Adipose tissue (tissue), 3 donors: ENCODE measurements around the gene RSU1. TPM values are rescaled to one million over a fixed set of nuclear protein-coding genes. Genes with fewer than 3 reads are reported as not detected.

Source experiments
- H3K27ac ChIP-seq: one replicate; pipeline ENCODE4 v1.5.1; 2013; ENCODE audit warnings: low read depth, low read length
- WGBS, 3 donors: extraction: QIAGEN DNeasy Blood & Tissue Kit; methylation state at CpG; one replicate each; pipeline ENCODE4 v1.1.7; 2013; 5-methylcytosine and 5-hydroxymethylcytosine counted together
- polyA plus RNA-seq, 3 donors: library from polyadenylated mRNA; stranded (reverse); fragments of 200-250 nt; gene quantifications; one replicate each; pipeline ENCODE4 v1.2.3, GENCODE V29; 2013
- donor health status: healthy with polysubstance abuse.
- donor health status: Bipolar disorder and iron deficiency.
- donor health status: healthy.

Gene RSU1
- polyA plus RNA-seq, 3 donors = 28.2 to 90.4 (median 73.8) TPM

DNA sequence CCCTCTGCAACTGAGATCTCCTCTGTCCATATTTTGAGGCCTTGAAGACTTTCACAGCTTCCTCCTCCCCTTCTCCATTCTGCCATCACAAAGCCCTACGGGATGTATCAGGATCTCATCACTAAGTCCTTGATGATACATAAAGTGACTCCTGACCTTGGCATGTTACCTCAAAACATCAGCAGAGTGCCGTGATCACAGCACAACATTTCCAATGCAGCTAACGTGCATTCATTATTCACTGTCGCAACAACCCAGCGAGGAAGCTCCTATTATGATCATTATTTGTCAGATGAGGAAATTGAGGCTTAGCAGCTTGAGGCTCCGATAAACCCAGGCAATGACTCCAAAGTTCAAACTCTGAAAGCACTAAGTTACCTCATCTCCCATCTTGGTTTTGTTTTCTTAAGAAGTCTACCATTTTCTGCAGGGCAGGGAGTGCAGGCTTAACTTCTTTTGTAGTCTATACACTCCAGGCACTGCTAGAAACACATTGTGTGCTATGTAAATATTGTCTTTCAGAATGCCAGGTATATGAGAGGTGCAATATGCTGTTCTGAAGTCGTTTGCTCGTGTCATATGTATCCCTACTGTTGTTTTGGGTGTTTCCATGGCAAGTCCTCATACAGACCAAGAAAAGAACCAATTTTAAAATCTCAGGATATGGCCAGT is 215.0 kb downstream of the RSU1 start:
- WGBS, 3 donors = 79 to 87% (median 82%) methylated on average over 8 of the region's 8 CpGs
- H3K27ac ChIP-seq = no peak overlapping the region

DNA sequence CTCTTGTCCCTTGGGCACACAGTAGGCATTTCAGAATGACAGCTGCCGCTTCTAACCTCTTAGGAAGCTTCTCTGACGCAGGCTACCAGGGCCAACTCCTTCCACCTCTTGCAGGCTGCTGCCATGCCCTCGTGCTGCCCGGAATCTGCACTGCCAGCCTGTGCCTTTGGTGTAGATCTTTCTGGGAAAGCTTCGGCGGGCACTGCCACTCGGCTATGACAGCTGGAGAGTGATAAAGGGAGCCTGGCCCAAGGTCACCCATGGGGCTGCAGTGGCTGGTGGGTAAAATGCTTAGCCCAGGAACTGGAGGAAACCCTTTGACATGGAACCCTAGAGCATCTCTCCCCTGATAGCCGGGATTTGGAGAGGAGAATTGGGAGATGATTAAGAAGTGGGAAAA is 217.6 kb downstream of the RSU1 start:
- WGBS, 3 donors = 80 to 97% (median 93%) methylated on average over 8 of the region's 8 CpGs
- H3K27ac ChIP-seq = no peak overlapping the region

DNA sequence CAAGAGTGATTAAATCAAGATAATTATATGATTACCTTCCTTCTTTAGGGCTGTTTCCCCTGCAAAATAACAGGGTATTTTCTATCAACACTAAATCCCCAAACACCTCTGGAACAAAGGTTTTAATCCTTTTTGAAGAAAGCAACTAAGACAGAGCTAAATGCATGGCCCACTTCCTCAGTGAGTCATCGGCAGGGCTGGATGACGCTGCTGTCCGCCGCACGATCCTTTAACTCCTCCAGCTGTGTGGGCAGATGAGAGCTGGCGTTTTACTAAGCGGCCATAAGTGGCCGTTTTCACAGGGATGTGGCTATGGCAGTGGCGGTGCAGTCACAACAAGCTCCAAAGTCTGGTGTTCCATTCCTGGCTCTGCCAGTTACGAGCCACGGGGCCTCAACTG is 219.6 kb downstream of the RSU1 start:
- H3K27ac ChIP-seq = no peak overlapping the region
- WGBS, 3 donors = 90 to 94% (median 93%) methylated on average over 11 of the region's 11 CpGs

DNA sequence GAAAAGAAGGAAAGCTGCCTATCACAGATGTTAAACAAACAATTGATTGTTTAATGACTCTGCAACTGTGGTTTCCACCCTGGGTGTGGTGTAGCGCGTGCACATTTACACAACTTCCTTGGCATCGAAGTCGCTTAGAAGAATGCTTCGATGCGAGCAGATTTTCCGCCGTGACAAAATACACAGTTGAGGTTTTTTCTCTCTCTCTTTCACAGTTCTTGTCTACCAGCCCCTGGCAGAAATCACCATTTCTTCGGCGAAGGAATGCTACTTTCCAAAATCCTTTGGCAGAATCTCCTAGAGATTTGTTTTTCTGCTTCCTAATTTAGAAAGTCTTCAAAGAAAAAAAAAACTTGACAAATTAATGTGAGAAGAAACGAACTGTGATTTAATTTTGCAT is 224.8 kb downstream of the RSU1 start:
- WGBS, 3 donors = 83 to 91% (median 84%) methylated on average over 11 of the region's 11 CpGs
- no peak overlapping the region for H3K27ac ChIP-seq

DNA sequence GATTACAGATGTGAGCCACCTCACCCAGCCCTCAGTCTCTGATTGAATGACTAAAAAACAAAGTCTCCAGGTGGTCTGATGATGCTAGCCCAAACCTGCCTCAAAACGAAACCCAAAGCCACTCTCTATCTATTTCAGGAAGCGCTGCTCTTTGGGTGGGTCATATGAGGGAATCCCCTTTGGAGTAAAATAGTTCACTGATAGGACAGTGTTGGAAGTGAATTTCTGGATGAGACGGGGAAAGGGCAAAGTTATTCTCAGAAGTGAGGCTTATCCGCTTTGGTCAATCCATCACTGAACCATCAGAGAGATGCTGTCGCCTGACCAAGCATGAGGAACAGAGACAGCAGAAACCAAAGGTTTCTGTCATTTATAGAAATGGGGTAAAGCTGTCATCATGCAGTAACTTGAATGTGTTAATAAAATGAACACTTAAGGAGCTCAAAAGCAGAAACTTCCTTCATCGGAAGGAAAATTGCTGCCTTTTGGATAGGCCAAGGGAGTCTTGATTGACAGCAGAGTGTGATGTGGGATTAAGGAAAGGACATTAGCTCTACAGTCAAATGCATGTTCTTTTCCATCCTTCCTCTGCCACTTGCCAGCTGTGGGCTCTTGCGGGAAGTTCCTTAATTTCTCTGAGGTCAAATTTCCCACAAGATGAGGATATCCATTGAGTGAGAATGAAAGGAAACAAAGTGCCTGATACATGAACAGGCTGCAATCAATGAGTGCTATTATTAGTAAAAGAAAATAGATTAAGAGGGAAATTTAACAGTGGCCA is 230.7 kb downstream of the RSU1 start:
- 84 to 92% (median 85%) methylated on average over 7 of the region's 7 CpGs for WGBS, 3 donors
- no peak overlapping the region for H3K27ac ChIP-seq

DNA sequence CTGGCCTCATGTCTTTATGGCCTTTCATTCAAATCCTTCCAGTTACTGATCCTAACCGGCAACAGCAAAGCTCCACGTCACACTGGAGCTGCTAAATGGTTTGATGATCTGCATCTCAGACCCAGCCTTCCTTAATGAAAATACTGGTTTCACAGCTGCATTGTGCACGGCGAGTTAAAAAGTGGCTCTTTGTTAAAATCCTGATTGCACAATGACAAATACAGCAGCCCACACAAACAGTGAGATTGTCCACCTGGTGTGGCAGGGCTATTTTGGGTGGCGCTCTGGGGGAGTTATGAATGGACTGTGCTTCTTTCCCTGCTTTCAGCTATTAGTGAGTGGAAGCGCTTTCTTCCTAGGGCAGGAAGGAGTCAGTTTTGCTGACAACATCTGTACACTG is 232.1 kb downstream of the RSU1 start:
- H3K27ac ChIP-seq = no peak overlapping the region
- 66 to 77% (median 69%) methylated on average over 6 of the region's 6 CpGs for WGBS, 3 donors

DNA sequence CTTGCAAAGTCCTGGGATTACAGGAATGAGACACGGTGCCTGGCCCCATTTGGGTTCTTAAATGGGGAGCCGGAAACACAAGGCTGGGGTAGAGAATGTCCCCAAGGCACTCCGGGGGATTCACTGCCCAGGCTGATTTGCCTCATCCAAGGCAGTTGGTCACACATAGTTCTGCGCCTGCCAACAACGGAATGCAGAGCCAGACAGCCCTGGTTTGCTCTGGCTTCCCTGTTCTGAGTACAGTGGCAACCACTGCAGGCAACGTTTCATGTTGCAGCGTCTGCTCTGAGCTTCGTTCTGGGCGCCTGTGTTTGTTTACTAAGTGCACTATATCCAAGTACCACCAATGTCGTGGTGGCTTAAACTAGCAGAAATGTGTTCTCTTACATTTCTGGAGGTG is 233.8 kb downstream of the RSU1 start:
- WGBS, 3 donors = 73 to 87% (median 85%) methylated on average over 10 of the region's 10 CpGs
- no peak overlapping the region for H3K27ac ChIP-seq

DNA sequence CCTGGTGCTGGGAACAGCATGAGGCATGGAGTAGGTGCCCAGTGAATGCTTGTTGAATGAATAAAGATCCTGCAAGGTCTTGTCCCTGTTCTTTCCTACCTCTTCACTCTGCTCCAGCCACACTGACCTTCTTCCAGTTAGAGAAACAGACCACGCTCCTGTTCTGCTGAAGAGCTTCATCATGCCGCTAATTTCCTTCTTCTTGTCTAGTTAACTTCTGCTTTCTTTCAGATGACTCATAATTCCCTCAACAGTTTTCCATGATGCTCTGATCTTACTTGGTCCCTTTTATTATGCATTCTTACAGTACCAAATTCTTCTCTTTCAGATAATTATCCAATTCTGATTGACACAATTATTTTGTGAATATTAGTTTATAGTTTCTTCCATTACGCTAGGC is 236.0 kb downstream of the RSU1 start:
- WGBS, 3 donors = 70 to 88% (median 70%) methylated on average over 3 of the region's 3 CpGs
- H3K27ac ChIP-seq = no peak overlapping the region

DNA sequence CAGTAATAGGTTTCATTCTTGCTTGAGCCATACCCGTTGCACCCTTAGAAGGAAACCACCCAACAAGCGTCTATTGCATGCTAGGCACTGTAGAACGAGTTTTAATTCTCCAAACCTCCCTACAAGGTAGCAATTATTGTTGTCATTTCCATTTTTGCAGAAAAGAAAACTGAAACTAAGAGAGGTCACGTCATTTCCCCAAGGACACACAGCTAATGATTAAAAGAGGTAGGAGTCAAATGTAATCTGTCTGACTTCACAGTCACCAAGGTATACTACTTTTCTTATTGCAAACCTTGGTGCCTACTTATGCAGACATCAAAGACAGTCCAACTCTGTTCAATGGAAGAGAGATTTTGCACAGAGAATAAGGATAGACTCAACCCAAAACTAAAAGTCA is 246.5 kb downstream of the RSU1 start:
- no peak overlapping the region for H3K27ac ChIP-seq
- WGBS, 3 donors = 61 to 79% (median 74%) methylated on average over 4 of the region's 4 CpGs

DNA sequence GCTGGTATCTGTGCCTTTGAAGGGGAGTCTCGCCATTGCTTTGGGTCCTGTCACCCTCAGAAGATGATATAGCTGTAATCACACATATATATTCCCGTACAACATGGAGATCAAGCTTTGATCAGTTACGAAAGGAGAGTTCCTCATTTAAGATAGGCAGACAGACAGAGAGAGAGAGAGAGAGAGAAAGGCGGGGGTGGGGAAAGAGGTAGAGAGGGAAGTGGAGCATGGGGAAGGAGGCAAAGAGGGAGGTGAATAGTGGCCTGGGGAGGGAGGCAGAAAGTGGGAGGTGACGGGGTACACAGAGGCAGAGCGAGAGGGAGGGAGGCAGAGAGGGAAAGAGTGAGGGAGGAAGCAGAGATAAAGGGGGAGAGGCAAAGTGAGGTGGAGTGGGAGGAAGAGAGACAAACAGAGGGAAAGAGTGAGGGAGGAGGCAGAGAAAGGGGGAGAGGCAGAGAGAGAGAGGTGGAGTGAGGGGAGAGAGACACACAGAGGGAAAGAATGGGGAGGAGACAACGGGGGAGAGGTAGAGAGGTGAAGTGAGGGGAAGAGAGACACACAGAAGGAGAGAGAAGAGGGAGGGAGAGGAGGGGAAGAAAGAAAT is 250.9 kb downstream of the RSU1 start:
- no peak overlapping the region for H3K27ac ChIP-seq
- 45 to 62% (median 54%) methylated on average over 7 of the region's 7 CpGs for WGBS, 3 donors

DNA sequence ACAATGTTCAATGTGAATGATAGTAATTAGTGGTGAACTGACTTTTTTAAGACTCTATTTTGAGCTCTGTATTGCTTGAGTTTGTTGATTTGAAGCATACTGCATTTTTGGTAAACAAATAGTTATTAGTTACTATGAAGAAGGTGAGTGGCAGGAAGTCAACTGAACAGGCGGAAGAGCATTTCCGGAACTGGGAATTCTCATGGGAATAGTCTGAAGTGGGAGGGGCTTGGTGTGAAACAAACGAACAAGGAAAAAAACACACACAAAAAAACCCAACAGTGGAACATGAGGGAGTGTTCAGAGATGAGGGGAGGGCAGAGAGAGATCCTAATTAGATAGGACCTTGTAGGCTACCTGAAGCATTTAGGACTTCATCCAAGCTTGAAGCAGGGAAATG is 251.6 kb downstream of the RSU1 start:
- H3K27ac ChIP-seq = no peak overlapping the region
- 38 to 52% (median 42%) methylated on average over 3 of the region's 3 CpGs for WGBS, 3 donors

DNA sequence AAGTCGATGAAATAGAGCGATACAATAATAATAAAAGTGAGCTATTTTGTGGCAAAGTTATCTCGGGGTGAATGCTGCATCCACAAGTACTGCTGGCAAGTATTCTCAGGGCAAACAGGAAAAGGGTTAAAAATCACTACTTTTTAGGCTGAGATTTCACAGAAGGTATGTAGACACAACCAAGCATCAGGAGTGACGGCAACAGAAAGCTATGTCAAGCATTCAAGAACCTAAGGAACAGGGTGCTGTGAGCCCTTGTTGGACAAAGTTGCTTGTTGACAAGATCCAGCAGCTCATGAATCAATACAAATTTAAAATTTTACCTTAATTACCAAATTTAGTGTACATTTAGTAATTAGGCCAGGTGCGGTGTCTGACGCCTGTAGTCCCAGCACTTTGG is 254.3 kb downstream of the RSU1 start:
- 90 to 91% (median 90%) methylated on average over 6 of the region's 6 CpGs for WGBS, 3 donors
- no peak overlapping the region for H3K27ac ChIP-seq

DNA sequence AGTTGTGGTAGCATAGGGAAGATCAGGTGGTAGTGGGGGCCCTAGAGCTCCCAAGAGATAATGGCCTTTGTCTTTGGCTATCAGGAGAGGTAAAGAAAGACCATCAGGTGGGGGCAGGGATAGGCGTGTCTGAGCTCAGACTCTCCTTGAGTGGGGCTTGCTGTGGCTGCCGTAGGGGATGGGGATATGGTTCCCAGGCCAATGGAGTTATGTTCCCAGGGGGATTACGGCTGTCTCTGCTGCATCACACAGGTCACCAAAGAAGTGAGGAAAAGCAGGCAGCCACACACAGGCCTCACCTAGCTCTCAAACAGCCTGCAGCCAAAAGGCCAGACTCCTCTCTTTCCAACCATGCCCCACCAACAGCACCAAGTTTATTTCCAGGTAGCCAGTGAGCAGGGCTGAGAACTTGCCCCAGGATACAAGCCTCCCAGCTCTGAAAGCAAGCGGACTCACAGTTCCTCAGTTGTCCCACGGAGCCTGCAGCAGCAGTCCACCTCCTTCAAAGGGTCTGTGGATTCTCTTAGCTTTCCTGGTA is 257.9 kb downstream of the RSU1 start:
- no peak overlapping the region for H3K27ac ChIP-seq
- 69 to 87% (median 71%) methylated on average over 5 of the region's 5 CpGs for WGBS, 3 donors

DNA sequence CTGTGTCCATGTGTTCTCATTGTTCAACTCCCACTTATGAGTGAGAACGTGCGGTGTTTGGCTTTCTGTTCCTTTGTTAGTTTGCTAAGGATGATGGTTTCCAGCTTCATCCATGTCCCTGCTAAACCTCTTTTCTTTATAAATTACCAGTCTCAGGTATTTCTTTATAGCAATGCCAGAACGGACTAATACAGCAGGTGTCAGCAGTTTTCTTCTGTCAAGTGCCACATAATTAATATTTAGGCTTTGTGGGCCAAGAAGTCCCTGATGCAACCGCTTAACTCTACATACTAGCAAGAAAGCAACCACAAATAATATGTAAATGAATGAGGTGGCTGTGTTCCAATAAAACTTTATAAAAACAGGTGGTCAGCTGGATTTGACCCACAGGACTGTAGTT is 269.3 kb downstream of the RSU1 start:
- 73 to 80% (median 76%) methylated on average over 4 of the region's 4 CpGs for WGBS, 3 donors

DNA sequence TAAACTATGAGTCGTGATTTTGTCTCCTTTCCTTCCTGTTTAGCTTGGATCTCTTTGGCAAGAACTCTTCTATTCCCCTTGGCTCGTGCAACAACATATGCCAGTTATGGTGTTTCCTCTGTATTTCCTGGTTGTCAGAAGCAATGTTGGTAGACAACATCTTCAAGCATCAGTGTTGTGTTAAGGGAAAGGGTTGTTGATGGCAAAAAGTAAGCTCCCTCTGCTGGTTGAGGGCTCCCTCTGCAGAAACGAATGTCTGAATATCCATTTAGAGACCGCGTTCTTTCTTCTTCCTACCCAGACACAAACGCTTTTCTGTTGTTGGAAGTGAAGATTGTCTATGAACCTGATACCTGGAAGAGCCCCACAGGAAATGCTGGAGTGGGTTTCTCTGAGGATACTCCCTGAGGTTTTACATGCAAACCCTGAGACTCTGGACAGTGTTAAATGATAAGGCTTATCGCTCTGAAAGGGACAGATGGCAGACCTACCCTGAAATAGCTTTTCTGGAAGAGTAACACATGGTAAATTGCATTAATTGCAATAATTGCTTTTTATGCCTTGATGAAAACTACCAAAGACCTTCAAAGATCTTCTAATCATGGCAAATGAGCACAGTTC is 272.0 kb downstream of the RSU1 start:
- WGBS, 3 donors = 26 to 32% (median 27%) methylated on average over 7 of the region's 7 CpGs
- H3K27ac ChIP-seq = no peak overlapping the region

More for the DNA sequence above, 269.3 kb downstream of the RSU1 start:
- H3K27ac ChIP-seq = no peak overlapping the region

DNA sequence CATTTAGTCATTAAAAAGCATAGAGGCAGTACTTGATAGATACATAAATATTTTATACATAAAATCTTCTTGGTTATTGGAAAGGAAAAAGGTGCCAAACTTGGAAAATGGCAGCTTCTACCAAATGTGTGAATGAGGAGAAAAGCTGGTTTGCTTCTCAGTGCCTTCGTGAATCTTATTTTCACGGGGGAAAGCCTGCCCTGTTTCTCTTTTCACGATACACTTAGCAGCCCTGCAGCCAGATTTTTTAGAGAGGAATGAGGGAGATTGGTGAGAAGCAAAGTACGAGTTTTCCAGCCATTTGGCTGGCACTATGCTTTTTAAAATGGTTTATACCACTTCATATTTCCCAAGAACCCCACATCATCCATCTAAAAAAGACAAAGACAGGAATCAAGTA is 272.6 kb downstream of the RSU1 start:
- WGBS, 3 donors = 75 to 89% (median 82%) methylated on average over 4 of the region's 4 CpGs
- H3K27ac ChIP-seq = no peak overlapping the region

DNA sequence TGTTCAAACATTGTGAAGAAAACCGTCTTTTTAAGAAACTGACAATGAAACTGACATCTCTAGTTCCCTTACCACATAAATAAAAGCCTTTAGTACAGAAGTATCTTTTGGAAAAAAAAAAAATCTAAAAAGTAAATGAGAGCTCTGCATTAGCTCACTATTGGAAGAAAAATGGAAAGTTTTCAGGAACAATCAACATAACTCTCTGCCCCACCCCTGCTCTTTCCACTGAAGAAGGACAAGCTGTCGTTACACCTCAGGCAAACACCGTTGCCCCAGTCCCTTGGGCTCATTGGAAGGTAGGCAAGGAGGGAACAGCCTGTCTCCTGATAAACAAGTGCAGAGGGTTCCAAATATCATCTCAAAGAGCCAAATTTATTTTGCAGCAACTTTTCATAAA is 273.1 kb downstream of the RSU1 start:
- 57 to 77% (median 76%) methylated on average over 3 of the region's 3 CpGs for WGBS, 3 donors

More for the DNA sequence above, 273.1 kb downstream of the RSU1 start:
- no peak overlapping the region for H3K27ac ChIP-seq
